Measurements from ENCODE around the gene DCHS2.

The DCHS2 gene

DNA sequence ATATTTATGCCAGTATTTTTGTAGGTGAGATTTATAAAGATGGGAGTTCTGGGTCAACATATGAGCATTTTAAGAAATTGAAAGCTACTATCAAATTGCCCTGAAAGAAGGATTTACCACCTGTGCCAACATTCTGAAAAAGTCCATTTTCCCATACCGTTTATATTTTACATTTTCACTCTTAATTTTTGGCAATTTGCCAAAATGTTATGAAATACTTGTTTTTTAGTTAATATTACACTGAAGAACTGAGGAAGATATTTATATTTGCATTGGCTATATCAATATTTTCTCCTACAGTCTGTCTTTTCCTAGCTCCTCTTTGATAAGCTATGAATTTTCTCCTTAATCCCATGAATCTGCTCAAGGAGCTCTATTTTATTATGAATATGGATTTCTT, 52.4 kb downstream of the DCHS2 start:
- Histone ChIP-seq H3K4me1 (ENCODE audit: control insufficient read depth, insufficient read depth, low read depth, low read length) (no peaks in the 10 kb centered on the region), H2AFZ (ENCODE audit: low read depth, low read length) (no peak overlapping the region), H2BK12ac (ENCODE audit: low read length in 2 of 2) (no peak overlapping the region), H3K9ac (ENCODE audit: low read length) (no peak overlapping the region), H3K27ac (ENCODE audit: low read length, poor library complexity, severe bottlenecking) (no peak overlapping the region), H2BK120ac (ENCODE audit: low read depth, low read length) (no peak overlapping the region), H3K18ac (ENCODE audit: low read depth in 1 of 2, low read length in 2 of 2) (no peak overlapping the region), H3K27me3 (ENCODE audit: control insufficient read depth in 1 of 2, insufficient read depth in 1 of 2, low read length in 2 of 2) (peaks cover 0 to 3% of the 10 kb centered on the region in 2 experiments), H2AK5ac (ENCODE audit: low read length, severe bottlenecking) (no peak overlapping the region), H2BK15ac (ENCODE audit: low read depth, poor library complexity, severe bottlenecking) (no peak overlapping the region), H3K36me3 (ENCODE audit: control insufficient read depth in 1 of 2, insufficient read depth in 2 of 2, low read depth in 1 of 2, low read length in 2 of 2) (no peaks in the 10 kb centered on the region), H3K4ac (ENCODE audit: low read depth in 1 of 2, low read length in 2 of 2) (no peak overlapping the region), H3K4me3 (ENCODE audit: insufficient read depth in 1 of 2, low read depth in 1 of 2, low read length in 2 of 2) (no peak overlapping the region), H3K14ac (ENCODE audit: low read length in 2 of 2) (no peak overlapping the region), H4K8ac (ENCODE audit: low read length) (no peak overlapping the region), H3K4me2 (ENCODE audit: low read length, poor library complexity, severe bottlenecking) (no peak overlapping the region), H4K91ac (ENCODE audit: low read length) (no peak overlapping the region), H2BK5ac (ENCODE audit: low read depth, low read length, poor library complexity, severe bottlenecking) (no peak overlapping the region), H3K23ac (ENCODE audit: low read length in 2 of 2) (no peak overlapping the region), H3K79me1 (replicated peaks; ENCODE audit: low read length, poor library complexity, severe bottlenecking) (no peaks in the 10 kb centered on the region), H3K9me3 (ENCODE audit: control insufficient read depth, low read length) (no peaks in the 10 kb centered on the region)
- no peak for DNase-seq
- no CpG with 5 or more reads among the region's 1 CpG for WGBS

DNA sequence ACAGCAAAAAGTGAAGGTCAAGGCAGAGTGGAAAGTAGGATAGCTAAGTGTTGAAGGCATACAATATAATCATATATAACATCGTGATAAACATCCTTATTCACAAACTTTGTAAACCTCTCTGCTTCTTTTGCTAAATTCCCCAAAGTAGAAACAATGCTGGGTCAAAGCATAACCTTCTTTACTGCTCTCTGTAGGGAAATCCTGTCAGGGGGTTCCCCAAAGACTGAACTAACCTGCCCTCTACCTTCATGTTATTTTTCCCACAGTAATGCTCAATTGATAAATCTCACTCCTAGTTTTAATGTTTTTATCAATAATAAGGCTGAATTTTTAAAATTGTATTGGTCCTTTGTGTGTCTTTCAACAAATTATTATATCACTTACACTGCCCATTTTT, 55.7 kb downstream of the DCHS2 start:
- H3K79me1 ChIP-seq (replicated peaks; ENCODE audit: low read length, poor library complexity, severe bottlenecking): no peaks in the 10 kb centered on the region
- DNase-seq: no peak
- H2AFZ ChIP-seq (ENCODE audit: low read depth, low read length): no peak overlapping the region
- no peak overlapping the region for H3K18ac ChIP-seq (ENCODE audit: low read depth in 1 of 2, low read length in 2 of 2)
- H4K91ac ChIP-seq (ENCODE audit: low read length): no peak overlapping the region
- no peaks in the 10 kb centered on the region for H3K4me1 ChIP-seq (ENCODE audit: control insufficient read depth, insufficient read depth, low read depth, low read length)
- no peak overlapping the region for H2BK120ac ChIP-seq (ENCODE audit: low read depth, low read length)
- no peak overlapping the region for H3K9ac ChIP-seq (ENCODE audit: low read length)
- H3K4ac ChIP-seq (ENCODE audit: low read depth in 1 of 2, low read length in 2 of 2): no peak overlapping the region
- peaks cover 0 to 4% of the 10 kb centered on the region in 2 experiments for H3K27me3 ChIP-seq (ENCODE audit: control insufficient read depth in 1 of 2, insufficient read depth in 1 of 2, low read length in 2 of 2)
- no peak overlapping the region for H3K23ac ChIP-seq (ENCODE audit: low read length in 2 of 2)
- H2AK5ac ChIP-seq (ENCODE audit: low read length, severe bottlenecking): no peak overlapping the region
- H3K4me2 ChIP-seq (ENCODE audit: low read length, poor library complexity, severe bottlenecking): no peak overlapping the region
- H2BK15ac ChIP-seq (ENCODE audit: low read depth, poor library complexity, severe bottlenecking): no peak overlapping the region
- H4K8ac ChIP-seq (ENCODE audit: low read length): no peak overlapping the region
- 61% methylated on average over 1 of the region's 1 CpG for WGBS
- no peak overlapping the region for H3K27ac ChIP-seq (ENCODE audit: low read length, poor library complexity, severe bottlenecking)
- H3K4me3 ChIP-seq (ENCODE audit: insufficient read depth in 1 of 2, low read depth in 1 of 2, low read length in 2 of 2): no peak overlapping the region
- no peak overlapping the region for H3K14ac ChIP-seq (ENCODE audit: low read length in 2 of 2)
- H3K9me3 ChIP-seq (ENCODE audit: control insufficient read depth, low read length): no peaks in the 10 kb centered on the region
- no peak overlapping the region for H2BK12ac ChIP-seq (ENCODE audit: low read length in 2 of 2)
- no peak overlapping the region for H2BK5ac ChIP-seq (ENCODE audit: low read depth, low read length, poor library complexity, severe bottlenecking)
- H3K36me3 ChIP-seq (ENCODE audit: control insufficient read depth in 1 of 2, insufficient read depth in 2 of 2, low read depth in 1 of 2, low read length in 2 of 2): no peaks in the 10 kb centered on the region

DNA sequence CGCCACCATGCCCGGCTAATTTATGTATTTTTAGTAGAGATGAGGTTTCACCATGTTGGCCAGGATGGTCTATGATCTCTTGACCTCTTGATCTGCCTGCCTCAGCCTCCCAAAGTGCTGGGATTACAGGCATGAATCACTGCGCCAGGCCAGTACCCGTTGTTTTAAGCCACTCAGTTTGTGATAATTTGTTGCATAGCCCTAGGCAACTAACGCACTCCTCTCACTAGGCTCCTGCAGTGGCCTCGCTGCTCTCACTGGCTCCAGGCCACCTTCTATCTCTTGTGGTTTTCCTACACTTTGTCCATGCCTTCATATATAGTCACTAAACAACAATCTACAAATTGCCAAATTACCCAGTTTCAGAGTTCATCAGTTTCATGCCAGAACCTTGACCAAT, 58.1 kb downstream of the DCHS2 start:
- Histone ChIP-seq H2BK15ac (ENCODE audit: low read depth, poor library complexity, severe bottlenecking) (no peak overlapping the region), H2BK12ac (ENCODE audit: low read length in 2 of 2) (no peak overlapping the region), H3K36me3 (ENCODE audit: control insufficient read depth in 1 of 2, insufficient read depth in 2 of 2, low read depth in 1 of 2, low read length in 2 of 2) (no peaks in the 10 kb centered on the region), H3K4me2 (ENCODE audit: low read length, poor library complexity, severe bottlenecking) (no peak overlapping the region), H3K27ac (ENCODE audit: low read length, poor library complexity, severe bottlenecking) (no peak overlapping the region), H2BK120ac (ENCODE audit: low read depth, low read length) (no peak overlapping the region), H2AK5ac (ENCODE audit: low read length, severe bottlenecking) (no peak overlapping the region), H3K23ac (ENCODE audit: low read length in 2 of 2) (no peak overlapping the region), H2BK5ac (ENCODE audit: low read depth, low read length, poor library complexity, severe bottlenecking) (no peak overlapping the region), H3K4ac (ENCODE audit: low read depth in 1 of 2, low read length in 2 of 2) (no peak overlapping the region), H4K91ac (ENCODE audit: low read length) (no peak overlapping the region), H3K18ac (ENCODE audit: low read depth in 1 of 2, low read length in 2 of 2) (no peak overlapping the region), H3K9ac (ENCODE audit: low read length) (no peak overlapping the region), H3K4me3 (ENCODE audit: insufficient read depth in 1 of 2, low read depth in 1 of 2, low read length in 2 of 2) (no peak overlapping the region), H4K8ac (ENCODE audit: low read length) (peak overlapping the region; percentile 69), H3K4me1 (ENCODE audit: control insufficient read depth, insufficient read depth, low read depth, low read length) (no peaks in the 10 kb centered on the region), H3K27me3 (ENCODE audit: control insufficient read depth in 1 of 2, insufficient read depth in 1 of 2, low read length in 2 of 2) (peaks cover 0 to 14% of the 10 kb centered on the region in 2 experiments), H3K14ac (ENCODE audit: low read length in 2 of 2) (no peak overlapping the region), H3K79me1 (replicated peaks; ENCODE audit: low read length, poor library complexity, severe bottlenecking) (no peaks in the 10 kb centered on the region), H3K9me3 (ENCODE audit: control insufficient read depth, low read length) (no peaks in the 10 kb centered on the region), H2AFZ (ENCODE audit: low read depth, low read length) (no peak overlapping the region)
- WGBS: 93% methylated on average over 6 of the region's 6 CpGs
- no peak for DNase-seq

DNA sequence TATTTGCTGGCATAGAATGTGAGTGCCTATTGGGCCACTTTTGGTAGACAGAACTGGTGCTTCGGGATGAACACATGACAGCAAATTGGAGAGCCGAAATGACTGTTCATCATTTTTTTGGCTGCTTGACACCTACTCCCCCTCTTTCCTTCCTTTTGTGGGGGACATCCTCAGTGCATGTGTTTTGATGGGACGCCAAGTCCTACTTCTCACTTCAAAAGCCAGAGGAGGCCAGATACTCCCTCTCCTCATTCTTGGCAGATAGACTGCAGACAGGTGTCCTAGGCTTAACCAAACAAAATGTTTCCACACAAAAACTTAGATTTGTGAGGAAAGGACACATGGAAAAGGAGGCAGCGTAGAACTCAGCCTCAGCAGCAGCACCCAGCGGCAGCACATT, 62.4 kb downstream of the DCHS2 start:
- Histone ChIP-seq H3K4me1 (ENCODE audit: control insufficient read depth, insufficient read depth, low read depth, low read length) (no peaks in the 10 kb centered on the region), H2AK5ac (ENCODE audit: low read length, severe bottlenecking) (no peak overlapping the region), H2BK5ac (ENCODE audit: low read depth, low read length, poor library complexity, severe bottlenecking) (no peak overlapping the region), H3K27me3 (ENCODE audit: control insufficient read depth in 1 of 2, insufficient read depth in 1 of 2, low read length in 2 of 2) (peaks cover 12 to 42% of the 10 kb centered on the region in 2 experiments), H4K8ac (ENCODE audit: low read length) (no peak overlapping the region), H3K36me3 (ENCODE audit: control insufficient read depth in 1 of 2, insufficient read depth in 2 of 2, low read depth in 1 of 2, low read length in 2 of 2) (no peaks in the 10 kb centered on the region), H3K79me1 (replicated peaks; ENCODE audit: low read length, poor library complexity, severe bottlenecking) (no peaks in the 10 kb centered on the region), H2AFZ (ENCODE audit: low read depth, low read length) (no peak overlapping the region), H4K91ac (ENCODE audit: low read length) (no peak overlapping the region), H3K14ac (ENCODE audit: low read length in 2 of 2) (no peak overlapping the region), H3K9ac (ENCODE audit: low read length) (no peak overlapping the region), H2BK12ac (ENCODE audit: low read length in 2 of 2) (no peak overlapping the region), H2BK15ac (ENCODE audit: low read depth, poor library complexity, severe bottlenecking) (no peak overlapping the region), H3K27ac (ENCODE audit: low read length, poor library complexity, severe bottlenecking) (no peak overlapping the region), H3K4me2 (ENCODE audit: low read length, poor library complexity, severe bottlenecking) (no peak overlapping the region), H3K18ac (ENCODE audit: low read depth in 1 of 2, low read length in 2 of 2) (no peak overlapping the region), H3K4me3 (ENCODE audit: insufficient read depth in 1 of 2, low read depth in 1 of 2, low read length in 2 of 2) (no peak overlapping the region), H3K23ac (ENCODE audit: low read length in 2 of 2) (no peak overlapping the region), H2BK120ac (ENCODE audit: low read depth, low read length) (no peak overlapping the region), H3K4ac (ENCODE audit: low read depth in 1 of 2, low read length in 2 of 2) (no peak overlapping the region), H3K9me3 (ENCODE audit: control insufficient read depth, low read length) (no peaks in the 10 kb centered on the region)
- 87% methylated on average over 5 of the region's 5 CpGs for WGBS
- DNase-seq: no peak

Data from mesenchymal stem cell (in vitro differentiated cells and primary cell).